GM18519 (cell line): ENCODE data around the gene NPDC1.
"Not testable (repeated sequence)": the region's sequence is repeated elsewhere in the genome, so short reads cannot be mapped to it uniquely, and the experiment has no call there.

Experiments
- ATAC-seq: cut with Tn5 transposase; IDR thresholded peaks from one replicate; pipeline ENCODE4 v1.9.1; 2021; ENCODE audit warnings: mild to moderate bottlenecking, moderate library complexity; ENCODE audit not compliant: unreplicated experiment, low FRiP score

Gene NPDC1

GRCh38 chr9:137075275-137075775 lies 29.3 kb upstream of the NPDC1 start:
- ATAC-seq, result no peak

- no peak for ATAC-seq
These were observed 28.8 kb upstream of the NPDC1 start for GRCh38 chr9:137074657-137075274.

GRCh38 chr9:137073992-137074399 lies 28.0 kb upstream of the NPDC1 start:
- no peak for ATAC-seq

- ATAC-seq, result no peak
These were observed 25.3 kb upstream of the NPDC1 start for GRCh38 chr9:137071282-137071681.

GRCh38 chr9:137070906-137071275 lies 24.9 kb upstream of the NPDC1 start:
- no peak for ATAC-seq

- no peak for ATAC-seq
These were observed 24.4 kb upstream of the NPDC1 start, which contains the start of gene SAPCD2 for GRCh38 chr9:137070201-137070905. Gene SAPCD2, minus strand, starts transcription at chr9:137070557. Its CDS starts 97 bp downstream, at chr9:137070460.

GRCh38 chr9:137069508-137070091 lies 23.6 kb upstream of the NPDC1 start:
- no peak for ATAC-seq

- no peak for ATAC-seq
These were observed 22.8 kb upstream of the NPDC1 start for GRCh38 chr9:137068539-137069507.

GRCh38 chr9:137067860-137068538 lies 22.0 kb upstream of the NPDC1 start:
- ATAC-seq, result no peak

- no peak for ATAC-seq
These were observed 20.3 kb upstream of the NPDC1 start for GRCh38 chr9:137066096-137066861.

- ATAC-seq, result no peak
These were observed 19.5 kb upstream of the NPDC1 start for GRCh38 chr9:137065336-137065967.

GRCh38 chr9:137064880-137065164 lies 18.8 kb upstream of the NPDC1 start:
- ATAC-seq, result no peak

- ATAC-seq, result no peak
These were observed 18.3 kb upstream of the NPDC1 start for GRCh38 chr9:137064027-137064879.

- no peak for ATAC-seq
These were observed 17.5 kb upstream of the NPDC1 start for GRCh38 chr9:137063311-137064026.

- ATAC-seq, result not testable (repeated sequence)
These were observed 16.8 kb upstream of the NPDC1 start for GRCh38 chr9:137062798-137063197.

GRCh38 chr9:137062384-137062783 lies 16.4 kb upstream of the NPDC1 start:
- no peak for ATAC-seq

GRCh38 chr9:137058521-137059234 lies 12.7 kb upstream of the NPDC1 start:
- no peak for ATAC-seq
